Fibroblast of pulmonary artery (primary cell): Measurements from ENCODE around the gene PLEKHH2.
"Not testable (repeated sequence)": the region's sequence is repeated elsewhere in the genome, so short reads cannot be mapped to it uniquely, and the experiment has no call there.

Experiments used
- DNase-seq: peaks from one replicate; pipeline ENCODE4 v3.0.0-alpha.2; 2010; ENCODE audit warnings: low read depth
- H3K4me3 ChIP-seq: replicated peaks from 2 replicates; pipeline ENCODE4 v1.5.1; 2011; ENCODE audit warnings: low read depth, mild to moderate bottlenecking, control low read depth, low read length, moderate library complexity
- TF ChIP-seq, protein P1 (sequence below): IDR thresholded peaks from 2 replicates; pipeline ENCODE4 v1.5.1; 2011; ENCODE audit warnings: mild to moderate bottlenecking, control low read depth, low read length, inconsistent platforms; ENCODE audit errors: missing control alignments

PLEKHH2 gene

DNA sequence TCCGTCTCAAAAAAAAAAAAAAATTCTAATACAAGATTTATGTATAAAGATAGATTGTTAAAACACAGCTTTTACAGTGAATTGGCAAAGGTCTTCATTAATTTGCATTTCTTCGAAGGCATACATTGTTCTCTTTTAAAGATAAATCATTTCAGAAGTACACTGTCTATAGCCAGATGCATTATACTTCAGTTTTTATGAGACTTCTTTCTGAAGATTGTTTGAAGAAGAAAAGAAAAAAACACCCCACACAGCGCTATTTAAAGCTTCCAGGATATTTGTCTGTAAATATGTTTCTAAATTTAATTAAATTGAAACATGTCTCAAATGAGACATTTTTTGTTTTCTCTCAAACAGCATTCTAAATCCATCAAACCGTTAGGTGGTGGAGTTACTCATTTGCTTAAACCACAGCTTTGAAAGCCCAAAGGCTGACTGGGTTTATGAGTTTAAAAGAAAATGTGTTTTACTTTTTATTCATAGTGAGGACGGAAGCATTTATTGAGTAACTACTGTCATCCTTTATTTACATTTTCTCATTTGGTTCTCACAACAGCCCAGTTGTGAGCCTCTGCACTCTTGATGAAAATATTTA, 81.6 kb downstream of the PLEKHH2 start:
- no peak overlapping the region for H3K4me3 ChIP-seq
- DNase-seq: no peak
- TF ChIP-seq, protein P1, sequence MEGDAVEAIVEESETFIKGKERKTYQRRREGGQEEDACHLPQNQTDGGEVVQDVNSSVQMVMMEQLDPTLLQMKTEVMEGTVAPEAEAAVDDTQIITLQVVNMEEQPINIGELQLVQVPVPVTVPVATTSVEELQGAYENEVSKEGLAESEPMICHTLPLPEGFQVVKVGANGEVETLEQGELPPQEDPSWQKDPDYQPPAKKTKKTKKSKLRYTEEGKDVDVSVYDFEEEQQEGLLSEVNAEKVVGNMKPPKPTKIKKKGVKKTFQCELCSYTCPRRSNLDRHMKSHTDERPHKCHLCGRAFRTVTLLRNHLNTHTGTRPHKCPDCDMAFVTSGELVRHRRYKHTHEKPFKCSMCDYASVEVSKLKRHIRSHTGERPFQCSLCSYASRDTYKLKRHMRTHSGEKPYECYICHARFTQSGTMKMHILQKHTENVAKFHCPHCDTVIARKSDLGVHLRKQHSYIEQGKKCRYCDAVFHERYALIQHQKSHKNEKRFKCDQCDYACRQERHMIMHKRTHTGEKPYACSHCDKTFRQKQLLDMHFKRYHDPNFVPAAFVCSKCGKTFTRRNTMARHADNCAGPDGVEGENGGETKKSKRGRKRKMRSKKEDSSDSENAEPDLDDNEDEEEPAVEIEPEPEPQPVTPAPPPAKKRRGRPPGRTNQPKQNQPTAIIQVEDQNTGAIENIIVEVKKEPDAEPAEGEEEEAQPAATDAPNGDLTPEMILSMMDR: no peak

DNA sequence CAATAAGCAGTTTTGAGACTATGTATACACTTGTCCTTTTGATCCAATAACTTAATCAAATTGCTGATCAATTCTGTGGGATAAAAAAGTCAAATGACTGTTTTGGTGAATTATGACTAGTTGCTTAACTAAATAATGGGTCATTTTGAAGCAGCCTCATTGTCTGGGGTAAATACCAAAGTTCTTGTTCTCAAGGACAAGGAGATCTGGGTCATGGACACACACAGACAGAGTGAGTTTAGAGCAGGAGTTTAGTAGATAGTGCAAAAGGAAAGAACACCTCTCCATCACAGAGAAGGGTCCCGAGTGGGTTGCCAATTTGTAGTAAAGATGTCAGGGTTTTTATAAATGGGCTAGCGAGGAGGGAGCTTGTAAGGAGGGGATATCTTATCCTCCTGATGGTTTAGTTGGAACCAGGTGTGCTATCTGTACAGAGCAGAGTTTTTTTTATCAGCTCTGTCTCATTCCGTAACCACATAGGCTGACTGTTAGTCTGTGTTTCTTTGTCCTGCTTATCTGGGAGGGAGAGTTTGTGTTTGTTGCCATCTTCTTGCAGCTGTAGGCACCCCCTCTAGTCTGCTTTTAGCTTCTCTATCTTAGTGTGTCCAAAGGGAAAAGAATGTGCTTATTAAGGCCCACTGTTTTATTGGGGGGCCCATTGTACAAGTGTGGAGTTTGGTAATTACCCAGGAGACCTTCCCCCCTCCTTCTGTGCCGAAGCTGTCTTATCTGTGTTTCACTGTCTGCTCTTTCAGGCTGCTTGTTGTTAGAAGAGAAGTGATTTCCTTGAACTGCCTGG, 87.9 kb downstream of the PLEKHH2 start:
- DNase-seq: peak; percentile 14
- TF ChIP-seq, protein P1: no peak
- peak overlapping the region; percentile 13 for H3K4me3 ChIP-seq

DNA sequence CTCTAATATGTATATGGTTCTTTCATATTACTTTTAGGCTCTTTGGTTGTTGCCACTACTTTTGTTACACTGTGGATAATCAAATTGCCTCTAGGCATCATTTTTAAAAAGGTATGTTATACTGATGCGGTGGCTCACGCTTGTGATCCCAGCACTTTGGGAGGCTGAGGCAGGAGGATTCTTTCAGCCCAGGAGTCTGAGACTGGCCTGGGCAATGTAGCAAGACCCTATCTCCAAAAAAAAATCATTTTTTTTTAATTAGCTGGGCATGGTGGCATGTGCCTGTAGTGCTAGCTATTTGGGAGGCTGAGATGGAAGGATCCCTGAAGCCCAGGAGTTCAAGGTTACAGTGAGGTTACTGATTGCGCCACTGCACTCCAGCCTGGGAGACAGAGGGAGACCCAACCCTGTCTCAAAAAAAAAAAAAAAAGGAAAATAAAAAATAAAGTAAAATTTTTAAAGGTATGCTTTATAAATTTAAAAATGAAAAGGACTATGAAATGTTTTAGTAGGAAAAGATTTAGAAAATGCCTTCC, 88.7 kb downstream of the PLEKHH2 start:
- DNase-seq: no peak
- TF ChIP-seq, protein P1: no peak
- H3K4me3 ChIP-seq: no peak overlapping the region

DNA sequence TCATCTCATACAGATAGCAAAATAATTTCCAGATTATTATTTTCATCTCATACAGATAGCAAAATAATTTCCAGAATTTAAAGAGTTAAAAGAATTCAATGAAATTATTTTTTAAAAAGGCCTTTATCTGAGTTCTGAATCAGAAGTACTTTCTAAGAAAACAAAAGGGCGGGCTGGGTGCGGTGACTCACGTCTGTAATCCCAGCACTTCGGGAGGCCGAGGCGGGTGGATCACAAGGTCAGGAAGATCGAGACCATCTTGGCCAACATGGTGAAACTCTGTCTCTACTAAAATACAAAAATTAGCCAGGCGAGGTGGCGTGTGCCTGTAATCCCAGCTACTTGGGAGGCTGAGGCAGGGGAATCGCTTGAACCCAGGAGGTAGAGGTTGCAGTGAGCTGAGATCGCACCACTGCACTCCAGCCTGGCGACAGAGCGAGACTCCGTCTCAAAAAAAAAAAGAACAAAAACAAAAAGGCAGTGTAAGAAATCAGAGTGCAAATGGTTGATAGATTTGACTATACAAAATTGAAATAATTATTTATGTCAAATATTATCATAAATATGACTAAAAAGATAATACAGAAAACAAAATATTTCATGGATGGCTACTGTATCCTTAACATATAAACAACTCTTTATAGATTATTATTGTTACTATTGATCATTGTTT, 90.0 kb downstream of the PLEKHH2 start:
- peak; percentile 49 for DNase-seq
- not testable (repeated sequence) for H3K4me3 ChIP-seq

DNA sequence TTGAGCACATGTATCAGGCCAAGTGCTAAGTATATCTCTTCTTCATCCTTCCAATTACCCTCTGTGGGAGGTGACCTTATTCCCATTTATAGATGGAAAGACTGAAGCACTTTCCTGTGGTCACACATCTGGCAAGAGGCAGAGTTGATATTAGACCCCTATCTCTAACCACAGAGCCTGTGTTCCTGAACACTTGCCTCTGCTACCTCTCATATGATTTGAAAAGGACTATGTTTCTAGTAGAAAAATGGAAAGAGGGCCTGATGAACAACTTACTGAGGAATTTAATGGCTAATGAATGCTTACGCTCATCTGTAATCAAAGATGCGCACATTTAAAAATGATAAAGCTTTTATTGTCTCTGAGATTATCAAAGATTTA, 90.6 kb downstream of the PLEKHH2 start:
- no peak for DNase-seq
- H3K4me3 ChIP-seq: no peak overlapping the region
- TF ChIP-seq, protein P1: no peak

DNA sequence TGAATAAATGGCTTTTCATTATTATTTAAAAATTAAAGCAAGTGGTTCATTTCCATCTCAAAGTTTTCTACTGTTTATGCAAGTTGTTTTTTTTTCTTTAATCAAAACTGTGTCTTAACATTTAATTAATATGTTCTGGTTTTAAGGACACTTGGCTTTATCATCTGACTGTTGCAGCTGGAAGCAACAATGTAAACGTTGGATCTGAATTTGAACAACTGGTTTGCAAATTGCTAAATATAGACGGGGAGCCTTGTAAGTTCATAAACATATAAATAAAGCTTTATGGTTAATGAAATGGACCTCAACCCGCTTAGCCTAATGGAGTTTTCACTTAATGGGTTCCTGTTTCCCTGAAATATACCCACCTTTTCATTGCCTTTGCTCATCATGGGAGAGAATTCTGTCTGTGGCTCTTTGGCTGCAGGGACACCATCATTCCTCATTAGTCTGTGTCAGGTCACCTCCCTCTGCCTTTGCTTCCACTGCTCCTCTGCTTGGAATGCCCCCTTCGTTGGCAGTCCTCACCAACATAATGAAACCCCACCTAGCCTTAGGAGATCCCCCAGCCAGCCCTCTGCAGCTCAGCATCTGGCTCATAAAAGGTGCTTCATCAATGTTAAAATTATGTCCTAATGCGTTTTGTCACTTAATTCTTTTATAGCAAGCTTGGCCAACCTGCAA, 92.6 kb downstream of the PLEKHH2 start:
- no peak for DNase-seq
- H3K4me3 ChIP-seq: no peak overlapping the region
- TF ChIP-seq, protein P1: no peak

DNA sequence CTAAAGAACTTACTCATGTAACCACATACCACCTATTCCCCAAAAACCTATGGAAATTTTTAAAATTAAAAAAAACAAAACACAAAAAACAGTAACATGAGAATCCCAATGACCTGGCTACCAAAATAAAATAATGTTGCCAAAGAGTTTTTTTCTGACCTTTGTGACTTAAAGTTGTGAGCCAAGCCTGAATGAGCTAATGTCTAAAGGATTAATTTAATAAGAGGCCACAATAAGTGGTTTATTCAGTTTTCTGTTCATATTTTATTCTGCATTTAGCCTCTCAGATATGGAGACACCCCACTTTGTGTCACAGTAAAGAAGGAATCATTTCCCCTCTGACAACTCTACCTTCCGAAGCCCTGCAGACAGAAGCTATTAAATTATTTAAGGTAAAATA, 94.2 kb downstream of the PLEKHH2 start:
- TF ChIP-seq, protein P1: no peak
- DNase-seq: no peak

More for the DNA sequence above, 94.2 kb downstream of the PLEKHH2 start:
- no peak overlapping the region for H3K4me3 ChIP-seq
